Keratinocyte (primary cell): ENCODE data around the gene STYK1. TPM values are rescaled to one million over a fixed set of nuclear protein-coding genes. Genes with fewer than 3 reads are reported as not detected.

Experiments
- DNase-seq: peaks from one replicate; pipeline ENCODE4 v3.0.0-alpha.2; 2011; ENCODE audit warnings: low read depth, missing footprints, low spot score
- FAIRE-seq: peaks from 2 replicates; lab custom pipeline; 2011; peaks lifted over from hg19 to GRCh38; lab: Jason Lieb, UNC
- H2AFZ ChIP-seq: 2 replicates; pipeline ENCODE4 v1.6.0; 2012; ENCODE audit warnings: low read length, control low read depth, inconsistent platforms; ENCODE audit not compliant: control insufficient read depth
- H3K27ac ChIP-seq: 2 replicates; pipeline ENCODE4 v1.5.1; 2011; ENCODE audit warnings: low read length; ENCODE audit not compliant: control insufficient read depth, insufficient read depth
- H3K27me3 ChIP-seq: 3 replicates; pipeline ENCODE4 v1.6.0; 2011; ENCODE audit warnings: low read length; ENCODE audit not compliant: control insufficient read depth, insufficient read depth; ENCODE audit errors: extremely low read depth
- H3K36me3 ChIP-seq, 2 experiments: 2 replicates in 1 of 2; 3 replicates in 1 of 2; pipeline ENCODE4 v1.5.1; 2011; ENCODE audit warnings: low read length in 2 of 2, mild to moderate bottlenecking in 1 of 2; ENCODE audit not compliant: control insufficient read depth in 2 of 2, insufficient read depth in 2 of 2; ENCODE audit errors: extremely low read depth in 1 of 2
- H3K4me1 ChIP-seq: 3 replicates; pipeline ENCODE4 v1.5.1; 2011; ENCODE audit warnings: low read length; ENCODE audit not compliant: control insufficient read depth, insufficient read depth; ENCODE audit errors: extremely low read depth
- H3K4me2 ChIP-seq: 3 replicates; pipeline ENCODE4 v1.6.0; 2011; ENCODE audit warnings: low read depth, low read length; ENCODE audit not compliant: control insufficient read depth, insufficient read depth; ENCODE audit errors: extremely low read depth
- H3K4me3 ChIP-seq, 3 experiments: fragments of 200-600 bp in 1 of 3; sonication (generic) in 1 of 3; 2 replicates in 2 of 3; 3 replicates in 1 of 3; pipeline ENCODE4 v1.5.1; 2011 to 2016; ENCODE audit warnings: low read length in 3 of 3, mild to moderate bottlenecking in 3 of 3, control low read depth in 2 of 3, inconsistent platforms in 1 of 3, low read depth in 1 of 3, mixed read lengths in 1 of 3, mixed run types in 1 of 3, moderate library complexity in 1 of 3; ENCODE audit not compliant: control insufficient read depth in 2 of 3, insufficient read depth in 2 of 3; ENCODE audit errors: extremely low read depth in 1 of 3
- H3K79me2 ChIP-seq: 2 replicates; pipeline ENCODE4 v1.6.0; 2012; ENCODE audit warnings: low read length; ENCODE audit not compliant: control insufficient read depth, insufficient read depth
- H3K9ac ChIP-seq: 3 replicates; pipeline ENCODE4 v1.6.0; 2011; ENCODE audit warnings: low read length; ENCODE audit not compliant: control insufficient read depth, insufficient read depth; ENCODE audit errors: extremely low read depth
- H3K9me1 ChIP-seq: 3 replicates; pipeline ENCODE4 v1.6.0; 2011; ENCODE audit warnings: low read length; ENCODE audit not compliant: control insufficient read depth, insufficient read depth; ENCODE audit errors: extremely low read depth
- H3K9me3 ChIP-seq: 2 replicates; pipeline ENCODE4 v1.5.1; 2012; ENCODE audit warnings: low read depth, low read length; ENCODE audit not compliant: control insufficient read depth
- H4K20me1 ChIP-seq: 3 replicates; pipeline ENCODE4 v1.6.0; 2011; ENCODE audit warnings: low read length; ENCODE audit not compliant: control insufficient read depth, insufficient read depth; ENCODE audit errors: extremely low read depth
- CTCF ChIP-seq, 3 experiments: IDR thresholded peaks in 1 of 3; conservative IDR thresholded peaks in 1 of 3; optimal IDR thresholded peaks in 1 of 3; 2 replicates in 2 of 3; 3 replicates in 1 of 3; pipeline versions ENCODE3 to v1.5.1; 2011; ENCODE audit warnings: low read length in 3 of 3, mild to moderate bottlenecking in 3 of 3, moderate library complexity in 2 of 3, control low read depth in 1 of 3, inconsistent platforms in 1 of 3; ENCODE audit not compliant: insufficient read depth in 2 of 3; ENCODE audit errors: extremely low read depth in 1 of 3
- EZH2 ChIP-seq: IDR thresholded peaks from one replicate; pipeline ENCODE4 v1.6.1; 2012; ENCODE audit warnings: inconsistent platforms, mild to moderate bottlenecking, low read length, moderate library complexity
- dilution Hi-C: fragments of 300-500 bp; cut with MboI; formaldehyde crosslinking; loops from one replicate; pipeline ENCODE4 v1.7.0; 2020; ENCODE audit warnings: low sequenced_read_pairs; ENCODE audit not compliant: extremely low pct_ligation_motif_present
- polyA plus RNA-seq, 5 experiments: library from polyadenylated mRNA; depleted of rRNA in 3 of 5; stranded (reverse) in 3 of 5; stranded (forward) in 1 of 5; unstranded in 1 of 5; fragments of >200 nt; gene quantifications; 1 replicate in 1 of 5; 2 replicates in 3 of 5; 3 replicates in 1 of 5; pipeline versions ENCODE4 v1.2.1 to v1.2.3, GENCODE V29; 2011 to 2012; ENCODE audit warnings: missing spikeins in 2 of 5, low read depth in 1 of 5, low replicate concordance in 1 of 5

Gene STYK1
- polyA plus RNA-seq, 1 donor (not counting 4 experiments of a cell fraction or from before 2014, with no cell fraction given), result 2.8 TPM

GRCh38 chr12:10720974-10721650, 47.3 kb upstream of the STYK1 start:
- DNase-seq, result no peak
- H3K27me3 ChIP-seq, result no peaks in the 10 kb centered on the region
- no peaks in the 10 kb centered on the region for H3K9me1 ChIP-seq
- peak overlapping the region; percentile 69 for H3K4me2 ChIP-seq
- TF ChIP-seq CTCF (optimal IDR thresholded peaks at IDR 0.05 in 1 of 3, IDR thresholded peaks at IDR 0.05 in 1 of 3, conservative IDR thresholded peaks at IDR 0.05 in 1 of 3; ENCODE audit: extremely low read depth in 1 of 3, insufficient read depth in 2 of 3, low read length in 3 of 3) (no peak), EZH2 (no peak)
- peaks cover 47% of the 10 kb centered on the region for H3K4me1 ChIP-seq
- no peak overlapping the region for H2AFZ ChIP-seq
- H3K9me3 ChIP-seq, result no peaks in the 10 kb centered on the region
- peaks cover 9% of the 10 kb centered on the region for H4K20me1 ChIP-seq
- peak overlapping the region; percentile 75 to 98 (median 97) for H3K4me3 ChIP-seq
- H3K36me3 ChIP-seq, result no peaks in the 10 kb centered on the region
- peaks cover 57% of the 10 kb centered on the region for H3K79me2 ChIP-seq
- dilution Hi-C loops, result no loop called here
- peak overlapping the region; percentile 100 for H3K9ac ChIP-seq
- peak; percentile 81 for FAIRE-seq
- H3K27ac ChIP-seq, result peak overlapping the region; percentile 99

GRCh38 chr12:10719482-10719881, 45.6 kb upstream of the STYK1 start:
- H3K27ac ChIP-seq, result peak overlapping the region; percentile 99
- dilution Hi-C loops, result no loop called here
- no peaks in the 10 kb centered on the region for H3K9me1 ChIP-seq
- H3K4me1 ChIP-seq, result peaks cover 53% of the 10 kb centered on the region
- DNase-seq (no peak), FAIRE-seq (peak; percentile 29)
- H3K4me2 ChIP-seq, result peak overlapping the region; percentile 69
- H2AFZ ChIP-seq, result no peak overlapping the region
- peak overlapping the region; percentile 75 to 98 (median 97) for H3K4me3 ChIP-seq
- no peaks in the 10 kb centered on the region for H3K27me3 ChIP-seq
- no peaks in the 10 kb centered on the region for H3K9me3 ChIP-seq
- TF ChIP-seq CTCF (optimal IDR thresholded peaks at IDR 0.05 in 1 of 3, IDR thresholded peaks at IDR 0.05 in 1 of 3, conservative IDR thresholded peaks at IDR 0.05 in 1 of 3; ENCODE audit: extremely low read depth in 1 of 3, insufficient read depth in 2 of 3, low read length in 3 of 3), result no peak
- TF ChIP-seq EZH2, result no peak
- H3K9ac ChIP-seq, result peak overlapping the region; percentile 100
- peaks cover 2 to 12% of the 10 kb centered on the region in 2 experiments for H3K36me3 ChIP-seq
- peaks cover 9% of the 10 kb centered on the region for H4K20me1 ChIP-seq
- H3K79me2 ChIP-seq, result peaks cover 72% of the 10 kb centered on the region
